Activated CD8-positive, alpha-beta memory T cell treated with anti-CD3 and anti-CD28 coated beads for 24 hours (primary cell): ENCODE measurements around the gene TPD52L1.

ENCODE experiments used
- DNase-seq: peaks from one replicate; pipeline ENCODE4 v3.0.0-alpha.2; 2020

Gene TPD52L1

GRCh38 chr6:125183391-125183790 is 29.8 kb downstream of the TPD52L1 start:
- no peak for DNase-seq

- no peak for DNase-seq
Measured at GRCh38 chr6:125188037-125188436, 34.5 kb downstream of the TPD52L1 start.

- DNase-seq = no peak
Measured at GRCh38 chr6:125188594-125189203, 35.1 kb downstream of the TPD52L1 start.

GRCh38 chr6:125189494-125189893 is 35.9 kb downstream of the TPD52L1 start:
- no peak for DNase-seq

GRCh38 chr6:125190667-125191066 is 37.1 kb downstream of the TPD52L1 start:
- no peak for DNase-seq

- peak; percentile 65 for DNase-seq
Measured at GRCh38 chr6:125191916-125192609, 38.5 kb downstream of the TPD52L1 start.

- DNase-seq = no peak
Measured at GRCh38 chr6:125192610-125192930, 39.0 kb downstream of the TPD52L1 start.

- no peak for DNase-seq
Measured at GRCh38 chr6:125193208-125193607, 39.6 kb downstream of the TPD52L1 start.

GRCh38 chr6:125194941-125195340 is 41.4 kb downstream of the TPD52L1 start:
- DNase-seq = no peak

- no peak for DNase-seq
Measured at GRCh38 chr6:125195526-125195925, 42.0 kb downstream of the TPD52L1 start.

GRCh38 chr6:125196613-125197012 is 43.0 kb downstream of the TPD52L1 start:
- no peak for DNase-seq

- no peak for DNase-seq
Measured at GRCh38 chr6:125197795-125198269, 44.3 kb downstream of the TPD52L1 start.

- no peak for DNase-seq
Measured at GRCh38 chr6:125198398-125198937, 44.9 kb downstream of the TPD52L1 start.

GRCh38 chr6:125200941-125201340 is 47.4 kb downstream of the TPD52L1 start:
- no peak for DNase-seq

GRCh38 chr6:125201961-125202729 is 48.6 kb downstream of the TPD52L1 start:
- DNase-seq = no peak

- DNase-seq = no peak
Measured at GRCh38 chr6:125203395-125203794, 49.8 kb downstream of the TPD52L1 start.

GRCh38 chr6:125205931-125206330 is 52.4 kb downstream of the TPD52L1 start:
- DNase-seq = no peak

- no peak for DNase-seq
Measured at GRCh38 chr6:125206389-125206788, 52.8 kb downstream of the TPD52L1 start.

- DNase-seq = no peak
Measured at GRCh38 chr6:125207956-125208355, 54.4 kb downstream of the TPD52L1 start.

GRCh38 chr6:125208625-125209249 is 55.2 kb downstream of the TPD52L1 start:
- DNase-seq = no peak

GRCh38 chr6:125210667-125211066 is 57.1 kb downstream of the TPD52L1 start:
- no peak for DNase-seq

- no peak for DNase-seq
Measured at GRCh38 chr6:125211352-125211751, 57.8 kb downstream of the TPD52L1 start.

- no peak for DNase-seq
Measured at GRCh38 chr6:125212377-125212776, 58.8 kb downstream of the TPD52L1 start.
